Left lobe of liver (tissue), 2 donors: ENCODE results near the gene PKD1. TPM values are rescaled to one million over a fixed set of nuclear protein-coding genes. Genes with fewer than 3 reads are reported as not detected.

Experiments used
- ATAC-seq: fragments of 200-7000 bp; cut with Tn5 transposase; one replicate; pipeline ENCODE4 v1.9.1; 2020; ENCODE audit warnings: mild to moderate bottlenecking, moderate library complexity
- DNase-seq: peaks from one replicate; pipeline ENCODE4 v3.0.0-alpha.2; 2020; ENCODE audit warnings: low spot score
- total RNA-seq: library from RNA; stranded (reverse); gene quantifications from one replicate; pipeline ENCODE4 v1.2.1, GENCODE V29; 2021
- donor health status: DM: no; HTN: no; CAD: no; lungs with moderate emphysema.
- donor health status: DM: no; HTN: yes; CAD: no.

PKD1 gene
- total RNA-seq, 1 donor from 2014 or later, result 65.0 TPM

DNA sequence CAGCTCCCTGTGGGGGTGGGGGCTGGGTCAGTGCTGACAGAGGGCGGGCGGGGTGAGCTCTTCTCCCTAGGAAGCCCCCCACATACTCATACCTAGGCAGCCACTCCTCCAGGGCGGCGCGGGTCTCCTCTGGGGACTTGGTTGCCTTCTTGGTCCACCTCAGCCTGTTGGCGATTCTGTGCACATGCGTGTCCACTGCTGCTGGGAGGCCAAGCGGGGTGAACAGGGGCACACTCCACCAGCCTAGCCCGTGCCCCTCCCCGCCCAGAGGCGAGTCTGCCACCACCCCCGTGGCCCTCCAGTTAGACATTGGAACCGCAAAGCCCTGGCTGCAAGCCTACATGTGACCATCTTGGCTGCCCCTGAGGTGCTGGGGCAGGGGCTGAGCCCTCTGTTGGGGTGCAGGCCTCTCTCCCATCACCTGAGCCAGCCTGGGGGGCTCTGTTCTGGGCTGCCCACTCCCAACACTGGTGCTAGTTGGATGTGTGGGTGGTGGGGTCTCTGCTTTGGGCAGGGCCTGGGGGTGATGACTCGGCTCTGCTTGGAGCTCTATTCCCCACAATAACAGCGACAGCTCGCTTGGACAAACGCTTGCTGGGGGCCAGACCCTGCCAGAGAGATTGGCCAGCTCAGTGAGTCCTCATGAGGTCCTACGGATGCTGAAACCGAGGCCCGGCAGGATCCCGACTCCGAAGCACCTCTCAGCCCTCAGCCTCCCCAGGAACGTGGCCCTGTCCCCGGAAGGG is 95.5 kb downstream of the PKD1 start:
- DNase-seq, result peak; percentile 95
- peak; percentile 34 for ATAC-seq

DNA sequence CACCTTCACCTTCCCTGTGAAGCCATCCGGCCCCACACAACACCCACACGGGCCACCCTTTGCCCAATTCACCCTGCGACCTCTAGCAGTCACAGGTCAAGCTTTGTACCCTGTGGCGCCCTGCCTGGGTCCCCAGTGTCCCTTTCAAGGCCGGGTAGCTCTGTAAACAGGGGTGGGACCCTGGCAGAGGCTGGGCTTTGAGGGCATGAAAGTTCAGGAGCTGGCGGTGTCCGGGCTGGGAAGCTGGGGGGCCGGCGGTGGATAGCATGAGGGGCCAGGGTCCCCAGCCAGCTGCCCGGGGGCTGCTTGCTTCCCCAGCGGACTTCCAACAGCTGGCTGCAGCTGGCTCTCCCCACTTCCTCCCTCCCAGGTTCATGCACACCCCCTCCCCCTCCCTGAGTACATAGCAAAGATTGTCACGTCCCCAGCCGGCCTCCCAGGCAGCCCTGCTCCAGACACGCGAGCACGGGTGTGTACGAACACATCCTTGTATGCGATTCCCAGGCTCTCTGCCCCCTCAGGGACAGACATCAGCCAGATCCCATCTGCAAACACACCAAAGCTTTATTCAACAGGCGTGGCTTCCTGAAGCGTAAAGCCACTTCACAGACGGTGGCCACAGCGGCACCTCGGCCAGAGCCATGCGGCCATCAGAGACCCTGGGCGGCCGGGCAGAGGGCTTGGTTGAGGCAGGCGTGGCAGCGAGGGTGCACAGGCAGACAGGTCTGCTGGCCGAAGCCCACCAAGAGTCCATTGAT is 96.2 kb downstream of the PKD1 start:
- peak; percentile 38 for ATAC-seq

More for the DNA sequence above, 96.2 kb downstream of the PKD1 start:
- peak; percentile 97 for DNase-seq

Other genes with a start within 250 kb of the PKD1 start
- not detected for gene HS3ST6, start 217.5 kb downstream of the PKD1 start, total RNA-seq
- gene MSRB1, start 192.7 kb downstream of the PKD1 start, total RNA-seq, result 124 TPM
- not detected for gene RPL3L, start 181.2 kb downstream of the PKD1 start, total RNA-seq
- 88.6 TPM for gene NDUFB10, start 176.4 kb downstream of the PKD1 start, total RNA-seq
- 545 TPM for gene RPS2, start 171.1 kb downstream of the PKD1 start, total RNA-seq
- gene RNF151, start 169.0 kb downstream of the PKD1 start, total RNA-seq, result not detected
- 18.6 TPM for gene TBL3, start 163.8 kb downstream of the PKD1 start, total RNA-seq
- 1.7 TPM for gene NOXO1, start 154.4 kb downstream of the PKD1 start, total RNA-seq
- gene GFER, start 151.7 kb downstream of the PKD1 start, total RNA-seq, result 20.3 TPM
- 0.30 TPM for gene SYNGR3, start 145.9 kb downstream of the PKD1 start, total RNA-seq
- 29.9 TPM for gene ZNF598, start 126.1 kb downstream of the PKD1 start, total RNA-seq
- gene NPW, start 116.1 kb downstream of the PKD1 start, total RNA-seq, result 8.5 TPM
- gene NHERF2, start 109.0 kb downstream of the PKD1 start, total RNA-seq, result 334 TPM
- gene NTHL1, start 88.1 kb downstream of the PKD1 start, total RNA-seq, result 109 TPM
- gene TSC2, start 87.9 kb downstream of the PKD1 start, total RNA-seq, result 117 TPM
- 10.2 TPM for gene RAB26, start 12.7 kb upstream of the PKD1 start, total RNA-seq
- gene TRAF7, start 19.9 kb upstream of the PKD1 start, total RNA-seq, result 44.2 TPM
- gene CASKIN1, start 60.7 kb upstream of the PKD1 start, total RNA-seq, result 0.05 TPM
- 16.9 TPM for gene MLST8, start 69.6 kb upstream of the PKD1 start, total RNA-seq
- 5.3 TPM for gene BRICD5, start 75.0 kb upstream of the PKD1 start, total RNA-seq
- 7.5 TPM for gene PGP, start 78.9 kb upstream of the PKD1 start, total RNA-seq
- 12.7 TPM for gene E4F1, start 87.7 kb upstream of the PKD1 start, total RNA-seq
- 1.2 TPM for gene DNASE1L2, start 100.5 kb upstream of the PKD1 start, total RNA-seq
- gene ECI1, start 115.7 kb upstream of the PKD1 start, total RNA-seq, result 171 TPM
- 32.1 TPM for gene RNPS1, start 132.2 kb upstream of the PKD1 start, total RNA-seq
- 1.9 TPM for gene ABCA3, start 204.8 kb upstream of the PKD1 start, total RNA-seq